Left lung (tissue), 10 donors: ENCODE data around the gene SYNE3. TPM values are rescaled to one million over a fixed set of nuclear protein-coding genes. Genes with fewer than 3 reads are reported as not detected.

Experiments
- ATAC-seq: fragments of 200-7000 bp; cut with Tn5 transposase; one replicate; pipeline ENCODE4 v1.9.1; 2020; ENCODE audit warnings: moderate library complexity
- DNase-seq, 4 donors: peaks; one replicate each; pipeline ENCODE4 v3.0.0-alpha.2; 2013 to 2020
- H3K27ac ChIP-seq, 2 donors: fragments of 200-600 bp; sonication (generic) in 1 of 2; one replicate each; pipeline versions ENCODE4 v1.5.0 to v1.8.0; 2020 to 2021
- H3K27me3 ChIP-seq, 2 donors: fragments of 200-600 bp; sonication (generic) in 1 of 2; one replicate each; pipeline versions ENCODE4 v1.5.0 to v1.8.0; 2020 to 2021
- H3K36me3 ChIP-seq, 2 donors: fragments of 200-600 bp; sonication (generic) in 1 of 2; one replicate each; pipeline versions ENCODE4 v1.5.0 to v1.8.0; 2020 to 2021
- H3K4me1 ChIP-seq, 2 donors: fragments of 200-600 bp; one replicate each; pipeline ENCODE4 v1.8.0; 2021
- H3K4me3 ChIP-seq, 2 donors: fragments of 200-600 bp; sonication (generic) in 1 of 2; one replicate each; pipeline versions ENCODE4 v1.5.0 to v1.8.0; 2020 to 2021; ENCODE audit warnings: mild to moderate bottlenecking in 1 of 2
- H3K9me3 ChIP-seq, 2 donors: fragments of 200-600 bp; sonication (generic) in 1 of 2; one replicate each; pipeline versions ENCODE4 v1.5.0 to v1.8.0; 2020 to 2021
- intact Hi-C, 2 donors: fragments of 100-400 bp; cut with DNase I; formaldehyde crosslinking; loops; one replicate each; pipeline versions ENCODE4 v1.11.2 to v1.14.2; 2022
- polyA plus RNA-seq, 6 donors: library from polyadenylated mRNA; unstranded; fragments of 120-200 nt; gene quantifications; one replicate each; pipeline ENCODE4 v1.2.1, GENCODE V29; 2013; ENCODE audit not compliant: insufficient read length in 6 of 6
- total RNA-seq, 2 donors: library from RNA; stranded (reverse); fragmentation: NEBNext Ultra II Directional; extraction: Animal tissue kit (Norgen Biotek cat#: 25700); gene quantifications; one replicate each; pipeline ENCODE4 v1.2.1, GENCODE V29; 2021
- TF ChIP-seq, protein P1 (sequence below), 2 donors: fragments of 200-600 bp; sonication (generic) in 1 of 2; IDR thresholded peaks; one replicate each; pipeline versions ENCODE4 v1.5.0 to v1.8.0; 2021; ENCODE audit warnings: antibody characterized with exemption in 2 of 2
- donor health status: DM: no; HTN: yes; CAD: no.
- donor health status: DM: no; HTN: no; CAD: no.

The SYNE3 gene
- total and polyA plus RNA-seq, 8 donors = 2.2 to 25.4 (median 3.1) TPM

GRCh38 chr14:95468448-95469133, 47.9 kb downstream of the SYNE3 start:
- Histone ChIP-seq H3K27me3 (no peaks in the 10 kb centered on the region), H3K36me3 (peaks cover 0 to 93% of the 10 kb centered on the region in 2 donors), H3K4me3 (no peak overlapping the region), H3K4me1 (peaks cover 3 to 16% of the 10 kb centered on the region in 2 donors), H3K9me3 (no peaks in the 10 kb centered on the region), H3K27ac (no peak overlapping the region)
- intact Hi-C loops = no loop called here
- TF ChIP-seq, protein P1, sequence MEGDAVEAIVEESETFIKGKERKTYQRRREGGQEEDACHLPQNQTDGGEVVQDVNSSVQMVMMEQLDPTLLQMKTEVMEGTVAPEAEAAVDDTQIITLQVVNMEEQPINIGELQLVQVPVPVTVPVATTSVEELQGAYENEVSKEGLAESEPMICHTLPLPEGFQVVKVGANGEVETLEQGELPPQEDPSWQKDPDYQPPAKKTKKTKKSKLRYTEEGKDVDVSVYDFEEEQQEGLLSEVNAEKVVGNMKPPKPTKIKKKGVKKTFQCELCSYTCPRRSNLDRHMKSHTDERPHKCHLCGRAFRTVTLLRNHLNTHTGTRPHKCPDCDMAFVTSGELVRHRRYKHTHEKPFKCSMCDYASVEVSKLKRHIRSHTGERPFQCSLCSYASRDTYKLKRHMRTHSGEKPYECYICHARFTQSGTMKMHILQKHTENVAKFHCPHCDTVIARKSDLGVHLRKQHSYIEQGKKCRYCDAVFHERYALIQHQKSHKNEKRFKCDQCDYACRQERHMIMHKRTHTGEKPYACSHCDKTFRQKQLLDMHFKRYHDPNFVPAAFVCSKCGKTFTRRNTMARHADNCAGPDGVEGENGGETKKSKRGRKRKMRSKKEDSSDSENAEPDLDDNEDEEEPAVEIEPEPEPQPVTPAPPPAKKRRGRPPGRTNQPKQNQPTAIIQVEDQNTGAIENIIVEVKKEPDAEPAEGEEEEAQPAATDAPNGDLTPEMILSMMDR (IDR thresholded peaks at IDR 0.05) = no peak
- DNase-seq = no peak
- no peak for ATAC-seq

- H3K36me3 ChIP-seq = peaks cover 0 to 93% of the 10 kb centered on the region in 2 donors
- no peaks in the 10 kb centered on the region for H3K27me3 ChIP-seq
- peaks cover 0 to 14% of the 10 kb centered on the region in 2 donors for H3K4me1 ChIP-seq
- DNase-seq (no peak), ATAC-seq (no peak)
- no peaks in the 10 kb centered on the region for H3K9me3 ChIP-seq
- H3K27ac ChIP-seq = no peak overlapping the region
- TF ChIP-seq, protein P1 (IDR thresholded peaks at IDR 0.05) = no peak
- no peak overlapping the region for H3K4me3 ChIP-seq
- intact Hi-C loops = no loop called here
Observed at GRCh38 chr14:95467657-95468056, 48.8 kb downstream of the SYNE3 start.

GRCh38 chr14:95467232-95467631, 49.2 kb downstream of the SYNE3 start:
- TF ChIP-seq, protein P1 (IDR thresholded peaks at IDR 0.05) = no peak
- no peak overlapping the region for H3K27ac ChIP-seq
- no peaks in the 10 kb centered on the region for H3K9me3 ChIP-seq
- no peak for DNase-seq
- peak; percentile 79 for ATAC-seq
- no peaks in the 10 kb centered on the region for H3K27me3 ChIP-seq
- peaks cover 0 to 14% of the 10 kb centered on the region in 2 donors for H3K4me1 ChIP-seq
- intact Hi-C loops = no loop called here
- peaks cover 0 to 93% of the 10 kb centered on the region in 2 donors for H3K36me3 ChIP-seq
- H3K4me3 ChIP-seq = no peak overlapping the region

Other genes starting within 250 kb of the SYNE3 start
- gene CLMN, start 196.7 kb downstream of the SYNE3 start, total RNA-seq = 10 to 100 TPM; 20.1 to 30.0 TPM
- 10 to 100 TPM; 10.3 to 19.4 (median 12.4) TPM for gene CLMN, start 196.7 kb downstream of the SYNE3 start, polyA plus RNA-seq
- 10 to 100 TPM; 29.4 to 29.5 TPM for gene GLRX5, start 18.4 kb upstream of the SYNE3 start, total RNA-seq
- gene GLRX5, start 18.4 kb upstream of the SYNE3 start, polyA plus RNA-seq = 10 to 100 TPM; 53.1 to 71.6 (median 57.2) TPM
- gene TCL1B, start 169.8 kb upstream of the SYNE3 start, total RNA-seq = not detected
- under 1 TPM in 1 of 6 donors, not detected in 5; 0.28 TPM for gene TCL1B, start 169.8 kb upstream of the SYNE3 start, polyA plus RNA-seq
- gene TCL1A, start 197.5 kb upstream of the SYNE3 start, total RNA-seq = not detected
- gene TCL1A, start 197.5 kb upstream of the SYNE3 start, polyA plus RNA-seq = 1 to 10 TPM in 5 of 6 donors, under 1 TPM in 1; 0.80 to 1.7 (median 1.2) TPM